Hepatocyte (in vitro differentiated cells): ENCODE measurements around the gene PKIB.

ENCODE experiments used
- EZH2 ChIP-seq: fragments of 200-600 bp; sonication (generic); IDR thresholded peaks from 2 replicates; pipeline ENCODE4 v1.6.1; 2016; ENCODE audit warnings: antibody characterized with exemption, mild to moderate bottlenecking, borderline replicate concordance
- EZH2phosphoT487 ChIP-seq: fragments of 200-600 bp; sonication (generic); IDR thresholded peaks from one replicate; pipeline ENCODE4 v1.6.1; 2018; ENCODE audit warnings: antibody characterized with exemption, mild to moderate bottlenecking, low read depth, moderate library complexity; ENCODE audit not compliant: unreplicated experiment, severe bottlenecking
- TF ChIP-seq, protein P1 (sequence below): fragments of 200-600 bp; sonication (generic); IDR thresholded peaks from 2 replicates; pipeline ENCODE4 v1.5.1; 2016; ENCODE audit warnings: antibody characterized with exemption, mild to moderate bottlenecking; ENCODE audit not compliant: poor library complexity

DNA sequence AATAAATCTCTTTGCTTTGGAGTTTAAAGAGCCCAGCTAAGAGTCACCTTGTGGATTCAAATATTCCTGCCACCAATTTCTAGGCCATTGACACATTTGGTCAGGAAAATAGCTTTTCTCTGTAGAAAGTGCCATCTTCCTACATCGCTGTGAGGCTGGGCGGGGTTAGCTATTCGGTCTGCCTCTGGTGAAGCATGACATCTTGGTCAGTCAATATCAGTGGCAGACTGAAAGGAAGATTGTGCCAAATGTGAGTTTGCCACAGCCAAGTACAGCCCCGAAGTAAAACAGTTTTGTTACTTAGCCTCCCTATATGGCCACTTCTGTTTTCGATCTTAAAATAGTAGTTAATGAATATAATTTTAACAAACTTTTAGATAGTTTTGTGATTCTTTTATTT lies 103.9 kb downstream of the PKIB start:
- TF ChIP-seq, protein P1, sequence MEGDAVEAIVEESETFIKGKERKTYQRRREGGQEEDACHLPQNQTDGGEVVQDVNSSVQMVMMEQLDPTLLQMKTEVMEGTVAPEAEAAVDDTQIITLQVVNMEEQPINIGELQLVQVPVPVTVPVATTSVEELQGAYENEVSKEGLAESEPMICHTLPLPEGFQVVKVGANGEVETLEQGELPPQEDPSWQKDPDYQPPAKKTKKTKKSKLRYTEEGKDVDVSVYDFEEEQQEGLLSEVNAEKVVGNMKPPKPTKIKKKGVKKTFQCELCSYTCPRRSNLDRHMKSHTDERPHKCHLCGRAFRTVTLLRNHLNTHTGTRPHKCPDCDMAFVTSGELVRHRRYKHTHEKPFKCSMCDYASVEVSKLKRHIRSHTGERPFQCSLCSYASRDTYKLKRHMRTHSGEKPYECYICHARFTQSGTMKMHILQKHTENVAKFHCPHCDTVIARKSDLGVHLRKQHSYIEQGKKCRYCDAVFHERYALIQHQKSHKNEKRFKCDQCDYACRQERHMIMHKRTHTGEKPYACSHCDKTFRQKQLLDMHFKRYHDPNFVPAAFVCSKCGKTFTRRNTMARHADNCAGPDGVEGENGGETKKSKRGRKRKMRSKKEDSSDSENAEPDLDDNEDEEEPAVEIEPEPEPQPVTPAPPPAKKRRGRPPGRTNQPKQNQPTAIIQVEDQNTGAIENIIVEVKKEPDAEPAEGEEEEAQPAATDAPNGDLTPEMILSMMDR = no peak
- TF ChIP-seq EZH2 = no peak
- TF ChIP-seq EZH2phosphoT487 = no peak
